ENCODE measurements around the gene C9orf153.

Gene C9orf153

DNA sequence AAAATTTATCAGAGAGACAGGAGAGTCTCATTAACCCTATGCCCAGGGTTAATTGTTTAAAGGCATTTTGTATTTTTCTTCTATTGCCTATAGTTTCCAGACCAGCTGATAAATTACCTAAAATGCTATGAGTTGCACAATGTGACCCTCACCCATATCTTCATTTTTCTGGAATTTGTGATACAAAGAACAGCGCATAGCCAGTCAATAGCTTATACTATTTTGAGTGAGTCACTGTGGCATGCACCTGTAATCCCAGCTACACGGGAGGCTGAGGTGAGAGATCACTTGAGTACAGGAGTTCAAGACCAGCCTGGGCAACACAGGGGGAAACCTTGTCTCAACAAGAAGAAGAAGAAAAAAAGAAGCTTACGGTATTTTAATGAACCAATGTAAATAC, 2.8 kb downstream of the C9orf153 start:
- H3K9me3 ChIP-seq (ENCODE audit: control insufficient read depth, low read length) = no peaks in the 10 kb centered on the region
- H3K27me3 ChIP-seq (ENCODE audit: control insufficient read depth, insufficient read depth, low read length) = no peaks in the 10 kb centered on the region
- H3K36me3 ChIP-seq (ENCODE audit: control insufficient read depth, insufficient read depth, low read length) = no peaks in the 10 kb centered on the region
- no peaks in the 10 kb centered on the region for H3K4me1 ChIP-seq (ENCODE audit: control insufficient read depth, insufficient read depth, low read length)
- H3K9ac ChIP-seq (ENCODE audit: low read length) = no peak overlapping the region
- no peak overlapping the region for H3K4me3 ChIP-seq (ENCODE audit: low read length)

DNA sequence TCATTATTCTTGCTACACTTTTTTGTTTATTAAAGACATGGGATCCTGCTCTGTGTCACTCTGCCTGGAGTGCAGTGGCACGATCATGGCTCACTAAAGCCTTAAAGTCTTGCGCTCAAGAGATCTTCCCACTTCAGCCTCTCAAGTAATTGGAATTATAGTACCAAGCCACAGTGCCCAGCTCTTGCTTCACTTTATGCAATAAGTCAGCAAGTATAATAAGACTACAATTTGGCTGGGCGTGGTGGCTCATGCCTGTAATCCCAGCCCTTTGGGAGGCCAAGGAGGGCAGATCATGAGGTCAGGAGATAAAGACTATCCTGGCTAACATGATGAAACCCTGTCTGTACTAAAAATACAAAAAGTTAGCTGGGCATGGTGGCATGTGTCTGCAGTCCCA, 5.9 kb downstream of the C9orf153 start:
- Histone ChIP-seq H3K27me3 (ENCODE audit: control insufficient read depth, insufficient read depth, low read length) (no peaks in the 10 kb centered on the region), H3K36me3 (ENCODE audit: control insufficient read depth, insufficient read depth, low read length) (no peaks in the 10 kb centered on the region), H3K9me3 (ENCODE audit: control insufficient read depth, low read length) (no peaks in the 10 kb centered on the region), H3K4me1 (ENCODE audit: control insufficient read depth, insufficient read depth, low read length) (no peaks in the 10 kb centered on the region), H3K4me3 (ENCODE audit: low read length) (no peak overlapping the region), H3K9ac (ENCODE audit: low read length) (no peak overlapping the region)

DNA sequence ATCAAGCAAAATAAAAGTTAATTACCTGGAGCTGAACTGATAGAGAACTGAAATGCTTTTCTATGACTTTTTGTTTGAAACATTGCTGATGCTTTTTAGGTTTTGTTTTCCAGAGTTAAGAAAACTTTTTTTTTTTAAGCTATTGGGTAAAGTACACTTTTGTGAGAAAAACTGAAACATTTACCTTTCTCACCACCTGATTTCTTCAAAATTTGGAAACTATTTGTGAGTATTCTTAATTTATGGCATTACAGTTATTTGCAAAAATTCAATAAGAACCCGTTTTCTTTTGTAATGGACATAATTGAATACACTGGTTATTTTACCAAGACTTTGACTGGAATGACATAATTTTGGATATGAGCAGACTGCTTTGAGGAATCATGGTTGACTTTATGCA, 6.6 kb downstream of the C9orf153 start:
- Histone ChIP-seq H3K4me3 (ENCODE audit: low read length) (no peak overlapping the region), H3K27me3 (ENCODE audit: control insufficient read depth, insufficient read depth, low read length) (no peaks in the 10 kb centered on the region), H3K36me3 (ENCODE audit: control insufficient read depth, insufficient read depth, low read length) (no peaks in the 10 kb centered on the region), H3K4me1 (ENCODE audit: control insufficient read depth, insufficient read depth, low read length) (no peaks in the 10 kb centered on the region), H3K9me3 (ENCODE audit: control insufficient read depth, low read length) (no peaks in the 10 kb centered on the region), H3K9ac (ENCODE audit: low read length) (no peak overlapping the region)

DNA sequence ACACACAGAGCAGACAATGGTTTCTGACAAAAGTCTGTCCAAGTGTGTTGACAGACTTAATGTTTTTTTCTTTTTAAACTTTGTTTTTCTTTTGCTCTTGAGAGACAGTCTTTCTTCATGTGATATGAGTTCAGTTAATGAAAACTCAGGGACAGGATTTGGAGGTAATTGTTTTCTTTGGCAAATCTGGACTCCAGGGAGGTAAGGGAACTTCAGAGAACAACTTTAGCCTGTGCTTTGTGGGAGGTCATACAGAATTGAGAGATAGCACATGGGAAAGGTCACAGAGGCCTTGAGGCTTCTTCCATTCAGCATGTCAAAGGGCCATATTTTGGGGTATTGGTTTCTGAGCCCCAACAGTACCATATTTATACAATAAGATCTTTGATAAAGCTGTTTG, 9.3 kb downstream of the C9orf153 start:
- H3K9me3 ChIP-seq (ENCODE audit: control insufficient read depth, low read length) = no peaks in the 10 kb centered on the region
- H3K36me3 ChIP-seq (ENCODE audit: control insufficient read depth, insufficient read depth, low read length) = no peaks in the 10 kb centered on the region
- H3K27me3 ChIP-seq (ENCODE audit: control insufficient read depth, insufficient read depth, low read length) = no peaks in the 10 kb centered on the region
- H3K9ac ChIP-seq (ENCODE audit: low read length) = no peak overlapping the region
- no peaks in the 10 kb centered on the region for H3K4me1 ChIP-seq (ENCODE audit: control insufficient read depth, insufficient read depth, low read length)
- H3K4me3 ChIP-seq (ENCODE audit: low read length) = no peak overlapping the region

DNA sequence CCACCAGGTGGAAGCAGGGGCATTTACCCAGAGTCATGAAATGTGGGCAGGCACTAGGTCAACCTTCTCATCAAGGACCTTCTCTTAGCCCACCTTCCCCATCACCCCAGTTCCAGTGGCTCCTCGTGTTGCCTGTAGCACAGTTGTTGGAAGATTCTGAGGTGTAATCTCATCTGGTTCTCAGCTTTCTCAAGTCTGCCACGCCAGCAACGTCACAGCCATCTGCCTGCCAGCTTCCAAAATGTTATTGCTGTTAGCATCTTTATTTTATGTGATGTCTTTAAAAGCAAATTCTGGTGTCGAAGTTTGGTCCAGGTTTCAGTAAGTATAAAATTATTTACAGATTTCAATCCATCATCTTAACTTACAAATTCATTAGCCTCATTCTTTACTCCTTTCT, 10.7 kb downstream of the C9orf153 start:
- H3K9me3 ChIP-seq (ENCODE audit: control insufficient read depth, low read length) = no peaks in the 10 kb centered on the region
- no peak overlapping the region for H3K4me3 ChIP-seq (ENCODE audit: low read length)

DNA sequence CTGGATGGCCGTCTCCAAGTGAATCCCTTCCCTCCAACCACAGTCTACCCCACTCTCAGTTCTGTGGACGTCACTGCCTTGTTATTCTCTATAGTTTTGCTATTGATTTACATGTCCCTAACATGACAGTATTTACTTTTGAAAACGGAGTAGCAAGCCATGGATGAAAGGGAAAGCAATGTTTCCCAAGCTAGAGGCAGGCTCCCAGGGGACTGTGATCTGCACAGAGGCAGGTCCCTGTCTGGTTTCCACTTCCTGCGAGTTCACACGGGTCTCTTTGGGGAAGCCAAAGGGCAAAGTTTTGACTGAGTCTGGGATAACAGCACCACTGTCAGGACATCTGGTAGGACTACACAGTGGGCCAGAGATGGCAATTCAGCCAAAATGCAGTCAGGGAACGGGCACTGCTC, 12.7 kb downstream of the C9orf153 start:
- H3K4me1 ChIP-seq (ENCODE audit: control insufficient read depth, insufficient read depth, low read length) = no peaks in the 10 kb centered on the region
- H3K4me3 ChIP-seq (ENCODE audit: low read length) = no peak overlapping the region
- no peak overlapping the region for H3K9ac ChIP-seq (ENCODE audit: low read length)

More for the DNA sequence above, 10.7 kb downstream of the C9orf153 start:
- no peak overlapping the region for H3K9ac ChIP-seq (ENCODE audit: low read length)
- no peaks in the 10 kb centered on the region for H3K27me3 ChIP-seq (ENCODE audit: control insufficient read depth, insufficient read depth, low read length)
- no peaks in the 10 kb centered on the region for H3K4me1 ChIP-seq (ENCODE audit: control insufficient read depth, insufficient read depth, low read length)
- H3K36me3 ChIP-seq (ENCODE audit: control insufficient read depth, insufficient read depth, low read length) = no peaks in the 10 kb centered on the region

DNA sequence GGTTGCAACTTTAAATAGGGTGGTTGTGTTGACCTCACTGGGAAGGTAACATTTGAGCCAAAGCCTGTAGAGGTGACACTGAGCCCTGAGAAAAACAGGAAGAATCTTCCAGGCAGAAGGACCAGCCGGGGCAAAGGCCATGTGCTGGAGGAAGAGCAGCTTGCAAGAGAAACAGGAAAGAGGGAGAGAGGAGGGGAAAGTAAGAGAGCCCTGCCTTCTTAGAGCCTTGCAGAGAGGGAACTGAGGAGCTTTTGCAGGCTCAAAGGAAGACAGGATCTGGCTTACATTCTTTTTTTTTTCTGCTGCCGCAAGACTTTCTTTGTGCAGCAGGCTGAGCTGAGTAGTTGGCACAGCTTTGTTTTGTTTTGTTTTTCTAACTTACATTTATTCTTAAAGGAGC, 17.4 kb downstream of the C9orf153 start:
- Histone ChIP-seq H3K9ac (ENCODE audit: low read length) (no peak overlapping the region), H3K27me3 (ENCODE audit: control insufficient read depth, insufficient read depth, low read length) (no peaks in the 10 kb centered on the region), H3K4me1 (ENCODE audit: control insufficient read depth, insufficient read depth, low read length) (no peaks in the 10 kb centered on the region)

More for the DNA sequence above, 12.7 kb downstream of the C9orf153 start:
- H3K27me3 ChIP-seq (ENCODE audit: control insufficient read depth, insufficient read depth, low read length) = no peaks in the 10 kb centered on the region
- H3K36me3 ChIP-seq (ENCODE audit: control insufficient read depth, insufficient read depth, low read length) = no peaks in the 10 kb centered on the region
- no peaks in the 10 kb centered on the region for H3K9me3 ChIP-seq (ENCODE audit: control insufficient read depth, low read length)

DNA sequence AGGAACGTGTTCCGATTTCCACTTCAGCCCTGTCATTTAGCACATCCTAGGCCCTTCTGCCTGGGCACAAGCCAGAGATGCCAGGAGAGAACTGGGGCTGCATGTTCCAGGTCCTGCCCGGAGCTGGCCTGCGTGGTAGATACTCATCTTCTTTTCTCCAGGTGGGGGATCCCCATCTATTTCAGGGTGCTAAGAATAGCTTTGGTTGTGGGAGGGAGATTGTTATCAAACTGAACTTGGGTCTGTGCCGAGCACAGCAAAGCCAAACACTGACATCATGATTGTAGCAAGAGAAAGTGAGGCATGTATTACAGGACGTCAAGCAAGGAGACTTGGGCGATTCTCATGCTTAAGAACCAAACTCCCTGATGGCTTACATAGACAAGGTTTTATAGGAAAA, 18.2 kb downstream of the C9orf153 start:
- no peaks in the 10 kb centered on the region for H3K27me3 ChIP-seq (ENCODE audit: control insufficient read depth, insufficient read depth, low read length)
- H3K9ac ChIP-seq (ENCODE audit: low read length) = no peak overlapping the region
- no peaks in the 10 kb centered on the region for H3K9me3 ChIP-seq (ENCODE audit: control insufficient read depth, low read length)
- no peaks in the 10 kb centered on the region for H3K36me3 ChIP-seq (ENCODE audit: control insufficient read depth, insufficient read depth, low read length)
- H3K4me1 ChIP-seq (ENCODE audit: control insufficient read depth, insufficient read depth, low read length) = no peaks in the 10 kb centered on the region
- H3K4me3 ChIP-seq (ENCODE audit: low read length) = no peak overlapping the region

More for the DNA sequence above, 17.4 kb downstream of the C9orf153 start:
- Histone ChIP-seq H3K9me3 (ENCODE audit: control insufficient read depth, low read length) (no peaks in the 10 kb centered on the region), H3K4me3 (ENCODE audit: low read length) (no peak overlapping the region), H3K36me3 (ENCODE audit: control insufficient read depth, insufficient read depth, low read length) (no peaks in the 10 kb centered on the region)

DNA sequence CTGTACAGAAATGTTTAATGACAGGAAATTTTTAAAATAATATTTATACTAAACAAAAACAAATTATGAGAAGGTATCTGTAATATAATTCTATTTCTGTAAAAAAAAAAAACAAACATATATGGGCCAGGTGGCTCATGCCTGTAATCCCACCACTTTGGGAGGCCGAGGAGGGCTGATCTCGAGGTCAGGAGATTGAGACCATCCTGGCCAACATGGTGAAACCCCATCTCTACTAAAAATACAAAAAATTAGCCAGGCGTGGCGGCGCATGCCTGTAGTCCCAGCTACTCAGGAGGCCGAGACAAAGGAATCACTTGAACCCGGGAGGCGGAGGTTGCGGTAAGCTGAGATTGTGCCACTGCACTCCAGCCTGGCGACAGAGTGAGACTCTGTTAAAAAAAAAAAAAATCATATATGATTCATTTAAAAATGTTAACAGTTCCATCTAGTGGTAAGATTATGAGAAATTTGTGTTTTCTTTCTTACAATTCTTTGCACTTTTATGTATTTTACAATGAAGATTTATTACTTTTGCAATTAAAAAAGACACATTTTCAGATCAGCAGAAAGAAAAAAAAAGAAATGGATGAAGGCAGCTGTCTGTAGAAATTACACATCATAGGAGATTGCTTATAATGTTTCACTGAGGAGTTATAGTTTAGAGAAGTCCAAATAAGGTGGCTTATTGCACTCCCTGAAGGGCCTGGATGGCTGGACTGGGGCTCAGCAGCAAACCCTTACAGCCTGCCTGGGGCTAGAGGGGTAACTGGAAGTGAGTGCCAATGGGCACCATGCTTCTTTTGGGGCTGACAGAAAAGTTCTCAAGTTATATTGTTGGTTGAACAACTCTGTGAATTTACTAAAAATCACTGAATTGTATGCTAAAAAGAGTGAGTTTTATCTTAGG, 20.3 kb downstream of the C9orf153 start:
- Histone ChIP-seq H3K4me1 (ENCODE audit: control insufficient read depth, insufficient read depth, low read length) (no peaks in the 10 kb centered on the region), H3K9me3 (ENCODE audit: control insufficient read depth, low read length) (no peaks in the 10 kb centered on the region), H3K27me3 (ENCODE audit: control insufficient read depth, insufficient read depth, low read length) (no peaks in the 10 kb centered on the region), H3K9ac (ENCODE audit: low read length) (no peak overlapping the region), H3K4me3 (ENCODE audit: low read length) (no peak overlapping the region), H3K36me3 (ENCODE audit: control insufficient read depth, insufficient read depth, low read length) (no peaks in the 10 kb centered on the region)

DNA sequence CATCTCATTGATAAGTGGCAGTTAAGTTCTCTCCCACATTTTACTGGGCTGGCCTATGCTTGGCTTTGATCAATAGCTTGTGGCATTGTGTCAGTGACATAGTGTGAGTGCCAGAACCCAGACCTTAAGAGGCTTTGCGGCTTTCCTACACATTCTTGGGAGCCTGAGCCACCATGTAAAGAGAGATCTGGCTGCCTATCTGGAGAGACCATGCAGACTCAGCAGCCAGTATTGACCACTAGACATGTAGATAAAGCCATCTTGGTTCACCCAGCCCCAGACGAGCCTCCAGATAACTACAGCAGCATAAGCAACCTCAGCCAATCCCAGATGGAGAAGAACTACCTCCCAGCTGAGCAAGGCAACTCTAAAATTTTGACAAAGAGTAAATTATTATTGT, 28.6 kb downstream of the C9orf153 start:
- H3K9ac ChIP-seq (ENCODE audit: low read length) = no peak overlapping the region
- no peak overlapping the region for H3K4me3 ChIP-seq (ENCODE audit: low read length)
- no peaks in the 10 kb centered on the region for H3K27me3 ChIP-seq (ENCODE audit: control insufficient read depth, insufficient read depth, low read length)
- no peaks in the 10 kb centered on the region for H3K36me3 ChIP-seq (ENCODE audit: control insufficient read depth, insufficient read depth, low read length)
- no peaks in the 10 kb centered on the region for H3K9me3 ChIP-seq (ENCODE audit: control insufficient read depth, low read length)
- H3K4me1 ChIP-seq (ENCODE audit: control insufficient read depth, insufficient read depth, low read length) = no peaks in the 10 kb centered on the region

DNA sequence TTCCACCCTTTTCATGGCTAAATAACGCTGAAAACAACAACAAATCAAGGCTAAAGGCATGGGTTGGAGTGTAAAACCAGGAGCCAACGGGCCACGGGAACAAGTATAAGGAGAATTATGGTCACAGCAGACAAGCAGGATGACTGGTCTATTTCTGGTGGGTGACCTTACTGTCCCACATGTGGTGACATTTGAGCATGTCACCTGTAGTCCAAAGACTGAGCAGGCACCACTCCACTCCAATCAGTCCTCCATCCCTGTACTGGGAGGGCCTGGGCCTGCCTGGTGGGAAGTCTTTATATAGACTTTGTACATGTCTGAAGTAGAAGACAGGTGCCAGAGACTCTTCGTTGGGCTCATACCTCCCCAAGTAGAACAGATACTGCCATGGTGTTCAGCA, 36.8 kb downstream of the C9orf153 start:
- H3K4me3 ChIP-seq (ENCODE audit: low read length) = no peak overlapping the region
- no peaks in the 10 kb centered on the region for H3K27me3 ChIP-seq (ENCODE audit: control insufficient read depth, insufficient read depth, low read length)
- no peaks in the 10 kb centered on the region for H3K9me3 ChIP-seq (ENCODE audit: control insufficient read depth, low read length)
- no peaks in the 10 kb centered on the region for H3K36me3 ChIP-seq (ENCODE audit: control insufficient read depth, insufficient read depth, low read length)
- H3K9ac ChIP-seq (ENCODE audit: low read length) = no peak overlapping the region
- no peaks in the 10 kb centered on the region for H3K4me1 ChIP-seq (ENCODE audit: control insufficient read depth, insufficient read depth, low read length)

DNA sequence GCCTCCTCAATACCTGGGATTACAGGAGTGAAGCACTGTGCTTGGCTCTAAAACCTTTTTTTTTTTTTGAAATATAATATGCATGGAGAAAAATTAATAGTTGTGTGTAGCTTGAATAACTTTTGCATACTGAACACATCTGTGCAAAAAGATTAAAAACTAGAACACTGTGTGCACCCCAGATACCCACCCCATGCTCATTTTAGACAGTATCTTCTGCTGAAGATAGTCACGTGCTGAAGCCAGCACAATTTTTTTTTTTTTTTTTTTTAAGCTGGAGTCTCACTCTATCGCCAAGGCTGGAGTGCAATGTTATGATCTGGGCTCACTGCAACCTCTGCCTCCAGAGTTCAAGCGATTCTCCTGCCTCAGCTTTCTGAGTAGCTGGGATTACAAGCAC, 39.9 kb downstream of the C9orf153 start:
- no peak overlapping the region for H3K4me3 ChIP-seq (ENCODE audit: low read length)
- H3K9me3 ChIP-seq (ENCODE audit: control insufficient read depth, low read length) = no peaks in the 10 kb centered on the region

More for the DNA sequence above, 39.9 kb downstream of the C9orf153 start:
- H3K27me3 ChIP-seq (ENCODE audit: control insufficient read depth, insufficient read depth, low read length) = no peaks in the 10 kb centered on the region
- no peak overlapping the region for H3K9ac ChIP-seq (ENCODE audit: low read length)
- H3K4me1 ChIP-seq (ENCODE audit: control insufficient read depth, insufficient read depth, low read length) = peaks cover 4% of the 10 kb centered on the region
- H3K36me3 ChIP-seq (ENCODE audit: control insufficient read depth, insufficient read depth, low read length) = no peaks in the 10 kb centered on the region
